Measurements from ENCODE around the gene HRCT1. TPM values are rescaled to one million over a fixed set of nuclear protein-coding genes. Genes with fewer than 3 reads are reported as not detected.

The HRCT1 gene
- total RNA-seq, 1 experiment from 2014 or later: not detected

- Histone ChIP-seq H3K4me1 (ENCODE audit: insufficient read depth, low read length) (peaks cover 7% of the 10 kb centered on the region; the same call in 1 of the 2 replicates), H3K4ac (ENCODE audit: low read depth, low read length) (no peak overlapping the region), H3K27ac (ENCODE audit: insufficient read length, low read depth, low read length) (no peak overlapping the region), H2BK20ac (ENCODE audit: low read depth, low read length, poor library complexity, severe bottlenecking) (no peak overlapping the region), H3K79me1 (ENCODE audit: insufficient read depth, low read depth, low read length, poor library complexity, severe bottlenecking) (no peaks in the 10 kb centered on the region), H2AFZ (ENCODE audit: low read length) (no peak overlapping the region), H3K23me2 (ENCODE audit: insufficient read length, low read depth, low read length, poor library complexity, severe bottlenecking) (no peaks in the 10 kb centered on the region), H2BK12ac (ENCODE audit: insufficient read length, low read depth, low read length) (no peak overlapping the region), H3K27me3 (ENCODE audit: insufficient read depth, low read length) (no peaks in the 10 kb centered on the region), H3K14ac (ENCODE audit: insufficient read depth, low read length) (no peak overlapping the region; the same call in 1 of the 2 replicates), H4K8ac (replicated peaks; ENCODE audit: insufficient read length, low read depth, low read length) (no peak overlapping the region), H4K20me1 (ENCODE audit: control insufficient read depth, insufficient read depth, insufficient read length) (no peaks in the 10 kb centered on the region), H2AK5ac (ENCODE audit: insufficient read length, low read length) (no peak overlapping the region), H3K9me3 (ENCODE audit: control insufficient read depth, low read depth, low read length) (no peaks in the 10 kb centered on the region), H2BK5ac (ENCODE audit: insufficient read length, low read length) (no peak overlapping the region), H3K56ac (ENCODE audit: insufficient read length, low read depth, low read length) (no peak overlapping the region), H2BK120ac (ENCODE audit: low read depth, low read length, poor library complexity, severe bottlenecking) (no peak overlapping the region), H3T11ph (ENCODE audit: low read length) (no peak overlapping the region), H3K79me2 (ENCODE audit: insufficient read depth, low read length) (no peaks in the 10 kb centered on the region), H3K4me2 (ENCODE audit: insufficient read depth, insufficient read length, low read length) (no peak overlapping the region), H3K18ac (ENCODE audit: insufficient read length, low read depth, low read length) (no peak overlapping the region), H3K23ac (ENCODE audit: insufficient read length, low read depth, low read length) (no peak overlapping the region), H4K91ac (ENCODE audit: insufficient read length, low read depth, low read length) (no peak overlapping the region), H4K5ac (ENCODE audit: insufficient read length, low read depth, low read length) (no peak overlapping the region), H2BK15ac (ENCODE audit: low read depth, low read length) (no peak overlapping the region), H3K9ac (ENCODE audit: extremely low read depth, insufficient read length, low read length) (no peak overlapping the region)
- TF ChIP-seq CTCF (conservative IDR thresholded peaks at IDR 0.05): no peak
- peak overlapping the region in 1 of 2 experiments; percentile 36; a peak in 1 of 5 replicates for H3K4me3 Mint-ChIP-seq
- H3K4me1 Mint-ChIP-seq: peaks cover 16% of the 10 kb centered on the region in 2 experiments
- peaks cover 8% of the 10 kb centered on the region for H3K27me3 Mint-ChIP-seq (ENCODE audit: low read depth)
- H3K27ac Mint-ChIP-seq: no peak overlapping the region
- no CpG with 5 or more reads among the region's 4 CpGs for WGBS (ENCODE audit: extremely low coverage, insufficient read length, low lambda C conversion rate)
- DNase-seq: no peak
- no peaks in the 10 kb centered on the region for H3K9me3 Mint-ChIP-seq
- H3K36me3 Mint-ChIP-seq (ENCODE audit: insufficient read depth in 1 of 3, low read depth in 3 of 3): peaks cover 0 to 3% (median 1%) of the 10 kb centered on the region in 3 experiments; a peak in 4 of 7 replicates
Observed at GRCh38 chr9:35867538-35867937, 38.5 kb upstream of the HRCT1 start.

Data from H9 (cell line).